H1 (cell line): ENCODE measurements around the gene FOXL2. TPM values are rescaled to one million over a fixed set of nuclear protein-coding genes. Genes with fewer than 3 reads are reported as not detected.

Experiments
- KDM1A ChIP-seq: fragments of 200-600, 300-600 bp; sonication (generic); IDR thresholded peaks from 2 replicates; pipeline ENCODE4 v1.7.1; 2016; ENCODE audit warnings: mild to moderate bottlenecking, low read length, borderline replicate concordance
- POLR2AphosphoS5 ChIP-seq: IDR thresholded peaks from 2 replicates; pipeline ENCODE4 v1.6.1; 2011; ENCODE audit warnings: low read depth, low read length
- USF2 ChIP-seq: IDR thresholded peaks from 2 replicates; pipeline ENCODE4 v1.6.1; 2011; ENCODE audit warnings: low read length, improper control_type of control experiment
- polyA plus RNA-seq, 7 experiments: library from polyadenylated mRNA; depleted of rRNA in 3 of 7; stranded (reverse) in 5 of 7; unstranded in 2 of 7; fragments of >200 nt in 5 of 7; fragments of 200-250 nt in 2 of 7; gene quantifications; 1 replicate in 5 of 7; 2 replicates in 1 of 7; 4 replicates in 1 of 7; pipeline versions ENCODE4 v1.2.1 to v1.2.3, GENCODE V29; 2011 to 2013; ENCODE audit warnings: missing spikeins in 2 of 7, mixed read lengths in 2 of 7
- total RNA-seq: library from RNA; stranded (reverse); fragmentation: NEBNext Ultra II Directional; extraction: Animal tissue kit (Norgen Biotek cat#: 25700); gene quantifications from 2 replicates; pipeline ENCODE4 v1.2.1, GENCODE V29; 2021

FOXL2 gene
- total and polyA plus RNA-seq, 2 of the 8 experiments (the other 6 are each of a cell fraction or from before 2014, with no cell fraction given), result 0.59 to 2.4 TPM

GRCh38 chr3:138947495-138948121 lies 671 bp upstream of the FOXL2 start (continued):
- TF ChIP-seq POLR2AphosphoS5 (no peak; the same call in 1 of the 2 replicates), KDM1A (no peak), USF2 (no peak)
